Trophoblast cell (in vitro differentiated cells and primary cell): ENCODE data around the gene RPS6KA1.
A peak's percentile ranks its signal among the peaks of the same experiment; 100 is the strongest.

Source experiments
- DNase-seq, 2 donors: peaks; one replicate each; pipeline ENCODE4 v3.0.0-alpha.2; 2016
- H2AFZ ChIP-seq: 2 replicates; pipeline ENCODE4 v1.6.1; 2013; ENCODE audit warnings: low read length, moderate library complexity, mild to moderate bottlenecking; ENCODE audit not compliant: insufficient read depth, poor library complexity
- H2AK5ac ChIP-seq: 2 replicates; pipeline ENCODE4 v1.6.1; 2013; ENCODE audit warnings: mild to moderate bottlenecking, low read length
- H2BK120ac ChIP-seq: 2 replicates; pipeline ENCODE4 v1.6.1; 2013; ENCODE audit warnings: low read length, mild to moderate bottlenecking, moderate library complexity; ENCODE audit not compliant: insufficient read depth, poor library complexity
- H2BK12ac ChIP-seq: 2 replicates; pipeline ENCODE4 v1.6.1; 2013; ENCODE audit warnings: mild to moderate bottlenecking, low read length, moderate library complexity
- H2BK5ac ChIP-seq: 2 replicates; pipeline ENCODE4 v1.6.1; 2013; ENCODE audit warnings: low read length, low read depth, moderate library complexity, mild to moderate bottlenecking; ENCODE audit not compliant: poor library complexity
- H3K14ac ChIP-seq: 2 replicates; pipeline ENCODE4 v1.6.1; 2013; ENCODE audit warnings: mild to moderate bottlenecking, low read length
- H3K18ac ChIP-seq: 2 replicates; pipeline ENCODE4 v1.6.1; 2013; ENCODE audit warnings: mild to moderate bottlenecking, low read length
- H3K23ac ChIP-seq: 2 replicates; pipeline ENCODE4 v1.6.1; 2013; ENCODE audit warnings: low read length
- H3K27ac ChIP-seq: 2 replicates; pipeline ENCODE4 v1.5.1; 2013; ENCODE audit warnings: low read depth, mild to moderate bottlenecking, inconsistent platforms, low read length, moderate library complexity
- H3K27me3 ChIP-seq: 2 replicates; pipeline ENCODE4 v1.6.1; 2013; ENCODE audit warnings: inconsistent platforms, mild to moderate bottlenecking, low read length, moderate library complexity; ENCODE audit not compliant: insufficient read depth
- H3K36me3 ChIP-seq, 2 experiments: 1 replicate in 1 of 2; 2 replicates in 1 of 2; pipeline ENCODE4 v1.6.1; 2013; ENCODE audit warnings: low read length in 2 of 2, mild to moderate bottlenecking in 2 of 2, moderate library complexity in 1 of 2; ENCODE audit not compliant: insufficient read depth in 2 of 2, control insufficient read depth in 1 of 2
- H3K4ac ChIP-seq: 2 replicates; pipeline ENCODE4 v1.6.1; 2013; ENCODE audit warnings: low read depth, mild to moderate bottlenecking, low read length, moderate library complexity
- H3K4me1 ChIP-seq, 2 experiments: 1 replicate in 1 of 2; 2 replicates in 1 of 2; pipeline ENCODE4 v1.6.1; 2013; ENCODE audit warnings: low read length in 2 of 2, mild to moderate bottlenecking in 2 of 2, moderate library complexity in 1 of 2; ENCODE audit not compliant: insufficient read depth in 2 of 2, control insufficient read depth in 1 of 2
- H3K4me2 ChIP-seq: 2 replicates; pipeline ENCODE4 v1.6.1; 2013; ENCODE audit warnings: inconsistent platforms, mild to moderate bottlenecking, low read length, moderate library complexity
- H3K4me3 ChIP-seq: 2 replicates; pipeline ENCODE4 v1.5.1; 2013; ENCODE audit warnings: mild to moderate bottlenecking, low read depth, low read length, inconsistent platforms
- H3K79me1 ChIP-seq: one replicate; pipeline ENCODE4 v1.6.1; 2013; ENCODE audit warnings: low read length
- H3K79me2 ChIP-seq: 2 replicates; pipeline ENCODE4 v1.6.1; 2013; ENCODE audit warnings: low read length, mild to moderate bottlenecking; ENCODE audit not compliant: control insufficient read depth, insufficient read depth, poor library complexity
- H3K9ac ChIP-seq: 2 replicates; pipeline ENCODE4 v1.6.1; 2013; ENCODE audit warnings: mild to moderate bottlenecking, low read length
- H3K9me3 ChIP-seq: 2 replicates; pipeline ENCODE4 v1.6.1; 2013; ENCODE audit warnings: low read depth, mild to moderate bottlenecking, control low read depth, inconsistent platforms, low read length; ENCODE audit not compliant: insufficient read depth
- H4K12ac ChIP-seq: 2 replicates; pipeline ENCODE4 v1.6.1; 2013; ENCODE audit warnings: low read depth, mild to moderate bottlenecking, low read length, moderate library complexity
- H4K8ac ChIP-seq: 2 replicates; pipeline ENCODE4 v1.6.1; 2013; ENCODE audit warnings: low read depth, mild to moderate bottlenecking, low read length, moderate library complexity
- H4K91ac ChIP-seq: one replicate; pipeline ENCODE4 v1.6.1; 2013; ENCODE audit warnings: low read depth, mild to moderate bottlenecking, low read length, moderate library complexity
- WGBS: extraction: QIAGEN DNeasy Blood & Tissue Kit; methylation state at CpG from one replicate; pipeline ENCODE4 v1.1.7; 2013; ENCODE audit warnings: missing lambda C conversion rate; ENCODE audit not compliant: insufficient read length, insufficient coverage; ENCODE audit errors: extremely low coverage; 5-methylcytosine and 5-hydroxymethylcytosine counted together

Gene RPS6KA1

GRCh38 chr1:26546375-26546774 lies 16.8 kb downstream of the RPS6KA1 start:
- Histone ChIP-seq H2BK120ac (no peak overlapping the region), H3K4me1 (peaks cover 6 to 8% of the 10 kb centered on the region in 2 experiments), H4K12ac (no peak overlapping the region), H3K4me2 (no peak overlapping the region), H4K8ac (no peak overlapping the region), H3K18ac (no peak overlapping the region), H2AK5ac (no peak overlapping the region), H3K79me1 (peaks cover 2% of the 10 kb centered on the region), H2BK5ac (no peak overlapping the region), H3K4me3 (no peak overlapping the region), H3K36me3 (peaks cover 4 to 17% of the 10 kb centered on the region in 2 experiments), H3K14ac (no peak overlapping the region), H3K9me3 (peaks cover 2% of the 10 kb centered on the region), H2BK12ac (no peak overlapping the region), H4K91ac (no peak overlapping the region), H3K4ac (no peak overlapping the region), H3K23ac (no peak overlapping the region), H3K27me3 (no peaks in the 10 kb centered on the region), H3K9ac (no peak overlapping the region), H2AFZ (no peak overlapping the region), H3K27ac (no peak overlapping the region), H3K79me2 (no peaks in the 10 kb centered on the region)
- no CpG with 5 or more reads among the region's 8 CpGs for WGBS
- no peak for DNase-seq

GRCh38 chr1:26546819-26547218 lies 17.3 kb downstream of the RPS6KA1 start:
- Histone ChIP-seq H4K91ac (no peak overlapping the region), H2BK12ac (no peak overlapping the region), H2AFZ (no peak overlapping the region), H3K4me3 (no peak overlapping the region), H2BK120ac (no peak overlapping the region), H3K27me3 (no peaks in the 10 kb centered on the region), H3K36me3 (peaks cover 8 to 21% of the 10 kb centered on the region in 2 experiments), H3K27ac (no peak overlapping the region), H3K9me3 (no peaks in the 10 kb centered on the region), H2AK5ac (no peak overlapping the region), H3K18ac (no peak overlapping the region), H4K12ac (no peak overlapping the region), H2BK5ac (no peak overlapping the region), H3K23ac (no peak overlapping the region), H3K14ac (no peak overlapping the region), H3K4ac (no peak overlapping the region), H3K79me2 (no peaks in the 10 kb centered on the region), H3K4me1 (peaks cover 2 to 4% of the 10 kb centered on the region in 2 experiments), H3K9ac (no peak overlapping the region), H3K4me2 (no peak overlapping the region), H4K8ac (no peak overlapping the region), H3K79me1 (no peaks in the 10 kb centered on the region)
- WGBS: no CpG with 5 or more reads among the region's 7 CpGs
- DNase-seq: no peak

- no peak overlapping the region for H4K91ac ChIP-seq
- no peak overlapping the region for H3K4me2 ChIP-seq
- peaks cover 14 to 22% of the 10 kb centered on the region in 2 experiments for H3K36me3 ChIP-seq
- no peak overlapping the region for H3K18ac ChIP-seq
- H4K8ac ChIP-seq: no peak overlapping the region
- H3K9me3 ChIP-seq: no peaks in the 10 kb centered on the region
- no peak overlapping the region for H2AFZ ChIP-seq
- no peak overlapping the region for H3K4me3 ChIP-seq
- H3K27me3 ChIP-seq: no peaks in the 10 kb centered on the region
- H3K14ac ChIP-seq: no peak overlapping the region
- DNase-seq: peak; percentile 73 to 88
- WGBS: no CpG with 5 or more reads among the region's 3 CpGs
- H3K23ac ChIP-seq: no peak overlapping the region
- no peak overlapping the region for H3K9ac ChIP-seq
- H2BK12ac ChIP-seq: no peak overlapping the region
- no peak overlapping the region for H4K12ac ChIP-seq
- no peak overlapping the region for H3K27ac ChIP-seq
- no peak overlapping the region for H2BK5ac ChIP-seq
- no peaks in the 10 kb centered on the region for H3K79me2 ChIP-seq
- no peaks in the 10 kb centered on the region for H3K79me1 ChIP-seq
- no peak overlapping the region for H2BK120ac ChIP-seq
- no peak overlapping the region for H3K4ac ChIP-seq
- H3K4me1 ChIP-seq: no peaks in the 10 kb centered on the region
- H2AK5ac ChIP-seq: no peak overlapping the region
Measured at GRCh38 chr1:26548841-26549240, 19.3 kb downstream of the RPS6KA1 start.

- H3K14ac ChIP-seq: no peak overlapping the region
- H3K4ac ChIP-seq: no peak overlapping the region
- H4K91ac ChIP-seq: no peak overlapping the region
- no peak overlapping the region for H3K23ac ChIP-seq
- no peak overlapping the region for H3K4me3 ChIP-seq
- H2BK5ac ChIP-seq: no peak overlapping the region
- no peak overlapping the region for H2BK120ac ChIP-seq
- no peak overlapping the region for H3K4me2 ChIP-seq
- H3K18ac ChIP-seq: no peak overlapping the region
- H3K27ac ChIP-seq: no peak overlapping the region
- H3K36me3 ChIP-seq: peaks cover 27 to 31% of the 10 kb centered on the region in 2 experiments
- no peaks in the 10 kb centered on the region for H3K9me3 ChIP-seq
- no peaks in the 10 kb centered on the region for H3K79me1 ChIP-seq
- no peak overlapping the region for H2BK12ac ChIP-seq
- H2AFZ ChIP-seq: no peak overlapping the region
- no CpG with 5 or more reads among the region's 3 CpGs for WGBS
- no peak overlapping the region for H4K8ac ChIP-seq
- DNase-seq: no peak
- no peaks in the 10 kb centered on the region for H3K4me1 ChIP-seq
- no peak overlapping the region for H3K9ac ChIP-seq
- no peak overlapping the region for H2AK5ac ChIP-seq
- no peak overlapping the region for H4K12ac ChIP-seq
- no peaks in the 10 kb centered on the region for H3K79me2 ChIP-seq
- H3K27me3 ChIP-seq: no peaks in the 10 kb centered on the region
Measured at GRCh38 chr1:26550946-26551345, 21.4 kb downstream of the RPS6KA1 start.
